GM18870 (cell line): ENCODE measurements around the gene TMEM260.
"Not testable (repeated sequence)": the region's sequence is repeated elsewhere in the genome, so short reads cannot be mapped to it uniquely, and the experiment has no call there.

ENCODE experiments used
- ATAC-seq: cut with Tn5 transposase; IDR thresholded peaks from one replicate; pipeline ENCODE4 v1.9.1; 2021; ENCODE audit warnings: moderate library complexity; ENCODE audit not compliant: unreplicated experiment

TMEM260 gene

DNA sequence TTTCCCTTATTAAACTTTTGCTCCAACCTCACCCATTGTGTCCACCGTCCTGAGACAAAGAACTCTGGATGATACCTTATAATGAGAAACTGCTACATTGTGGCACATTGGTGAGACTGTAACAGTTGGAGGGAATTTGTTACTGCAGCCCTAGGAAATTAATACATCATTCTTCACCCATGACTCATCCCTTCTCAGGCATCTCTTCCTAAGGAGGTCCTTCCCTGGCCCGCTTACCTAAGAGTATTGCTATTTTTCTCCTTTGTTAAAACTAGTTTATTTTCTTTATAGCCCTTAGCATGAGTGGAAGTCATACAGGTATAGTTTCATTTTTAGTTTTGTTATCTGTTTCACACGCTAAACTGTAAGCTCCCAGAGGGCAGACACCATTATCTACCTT is 87.1 kb downstream of the TMEM260 start:
- ATAC-seq, result no peak

DNA sequence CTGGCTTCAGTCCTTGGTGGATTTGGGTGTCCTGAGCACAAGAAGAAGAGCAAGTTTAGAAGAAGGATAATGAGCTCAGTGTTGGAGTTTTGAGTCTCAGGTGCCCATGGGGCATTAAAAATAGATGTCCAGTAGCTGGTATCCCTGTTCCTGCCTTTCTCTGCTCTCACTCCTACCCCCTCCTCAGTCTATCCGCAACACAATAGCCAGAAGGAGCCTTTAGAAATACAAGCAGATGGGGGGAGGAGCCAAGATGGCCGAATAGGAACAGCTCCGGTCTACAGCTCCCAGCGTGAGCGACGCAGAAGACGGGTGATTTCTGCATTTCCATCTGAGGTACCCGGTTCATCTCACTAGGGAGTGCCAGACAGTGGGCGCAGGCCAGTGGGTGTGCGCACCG is 87.7 kb downstream of the TMEM260 start:
- ATAC-seq, result not testable (repeated sequence)

DNA sequence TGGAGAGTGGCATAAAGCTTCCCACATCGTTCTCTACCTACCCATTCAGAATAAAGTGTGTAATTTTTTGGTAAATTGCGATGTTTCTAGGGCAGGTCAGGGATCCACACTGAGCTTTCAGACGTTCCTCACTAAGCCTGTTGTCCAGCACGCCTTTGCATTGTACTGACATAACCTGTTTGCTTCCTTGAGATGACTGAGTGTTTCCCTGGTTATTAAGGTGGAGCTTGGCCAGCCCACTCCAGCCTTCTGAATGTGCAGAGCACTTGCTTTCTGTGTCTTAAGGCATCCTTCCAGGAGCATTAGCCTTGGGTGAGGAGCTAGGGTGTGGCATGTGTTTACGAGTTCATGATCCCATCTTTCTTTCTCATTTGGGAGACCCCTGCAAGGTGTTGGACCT is 96.4 kb downstream of the TMEM260 start:
- no peak for ATAC-seq

DNA sequence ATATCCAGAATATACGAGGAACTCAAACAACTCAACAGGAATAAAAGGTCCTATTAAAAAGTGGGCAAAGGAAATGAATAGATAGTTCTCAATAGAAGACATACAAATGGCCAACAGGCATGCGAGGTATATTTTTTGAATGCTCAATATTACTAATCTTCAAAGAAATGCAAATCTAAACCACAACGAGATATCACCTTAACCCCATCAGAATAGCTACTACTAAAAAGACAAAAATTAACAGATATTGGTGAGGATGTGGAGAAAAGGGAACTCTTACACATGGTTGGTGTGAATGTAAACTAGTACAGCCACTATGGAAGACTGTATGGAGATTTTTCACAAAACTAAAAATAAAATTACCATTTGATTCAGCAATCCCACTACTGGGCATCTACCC is 99.2 kb downstream of the TMEM260 start:
- no peak for ATAC-seq

DNA sequence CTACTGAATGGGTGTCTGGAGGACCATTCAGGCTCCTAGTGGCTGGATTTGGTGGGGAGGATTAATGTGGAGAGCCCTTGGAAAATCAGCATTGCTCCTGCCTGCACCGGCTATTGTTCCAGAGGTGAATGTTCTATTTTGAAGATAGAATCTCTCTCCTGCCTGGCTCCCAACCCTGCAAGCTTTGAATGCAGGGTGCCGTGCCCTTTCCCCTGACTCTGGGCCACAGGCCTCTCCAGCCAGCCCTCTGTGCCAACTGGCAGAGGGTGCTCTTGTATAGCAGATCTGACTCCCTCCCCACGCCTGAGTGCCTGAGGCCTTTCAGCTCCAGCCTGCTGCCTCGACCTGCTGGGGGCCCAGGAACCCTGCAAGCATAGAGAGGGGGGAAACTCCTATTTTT is 106.8 kb downstream of the TMEM260 start:
- no peak for ATAC-seq

DNA sequence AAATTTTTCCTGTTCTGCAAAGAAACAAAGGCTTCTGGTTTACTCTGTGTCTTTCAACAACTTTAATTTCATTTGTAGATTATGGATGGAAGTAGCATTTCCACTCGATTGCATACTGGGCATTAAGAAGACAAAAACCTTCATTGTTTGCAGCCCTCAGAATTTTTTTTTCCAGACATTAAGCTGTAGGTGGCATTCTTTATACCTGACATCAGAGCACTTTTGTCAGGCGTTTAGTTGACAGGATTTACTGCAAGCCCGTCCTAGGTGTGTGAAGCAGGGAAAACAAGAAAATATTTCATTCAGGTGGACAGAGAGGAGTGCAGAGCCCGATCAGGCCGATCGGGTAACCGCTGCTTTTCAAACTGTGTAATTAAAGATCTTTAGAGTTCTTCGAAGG is 107.5 kb downstream of the TMEM260 start:
- ATAC-seq, result no peak

DNA sequence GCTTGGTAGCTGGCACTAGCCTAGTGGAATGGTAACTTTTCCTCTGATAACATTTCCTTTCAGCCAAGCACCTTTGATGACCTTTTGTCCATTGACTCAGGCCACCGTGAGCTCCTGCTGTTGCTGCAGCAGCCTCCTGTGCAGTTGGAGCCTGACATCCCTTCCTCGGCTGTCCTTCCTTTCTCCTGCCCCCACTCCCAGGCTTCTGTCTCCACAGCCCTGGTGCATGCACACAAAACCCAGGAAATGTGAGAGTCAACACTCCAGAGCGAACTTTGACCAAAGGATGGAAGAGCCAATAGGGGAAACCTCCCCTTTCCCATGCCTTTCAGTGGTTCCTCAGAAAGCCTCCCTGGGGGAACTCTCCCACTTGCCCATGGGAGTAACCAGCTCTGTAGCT is 115.0 kb downstream of the TMEM260 start:
- ATAC-seq, result no peak

DNA sequence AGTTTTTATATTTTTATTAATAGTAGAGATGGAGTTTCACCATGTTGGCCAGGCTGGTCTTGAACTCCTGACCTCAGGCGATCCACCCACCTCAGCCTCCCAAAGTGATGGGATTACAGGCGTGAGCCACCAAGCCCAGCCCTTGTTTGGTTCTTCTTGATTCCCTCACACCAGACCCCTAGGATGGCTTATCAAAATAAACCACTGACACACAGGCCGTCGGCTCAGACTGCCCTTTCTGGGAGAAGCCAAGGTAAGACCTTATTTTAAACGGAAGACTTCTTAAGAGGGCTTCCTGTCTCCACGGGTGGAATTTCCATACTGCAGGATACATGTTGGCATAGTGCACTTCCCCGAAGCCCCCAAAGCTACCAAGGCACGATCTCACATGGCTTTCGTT is 115.6 kb downstream of the TMEM260 start:
- not testable (repeated sequence) for ATAC-seq
